HUES48 (cell line): ENCODE results near the gene ECHS1.
"Not testable (repeated sequence)": the region's sequence is repeated elsewhere in the genome, so short reads cannot be mapped to it uniquely, and the experiment has no call there.

Experiments used
- H3K27ac ChIP-seq: one replicate; pipeline ENCODE4 v1.7.0; 2013; ENCODE audit warnings: low read depth, low read length, inconsistent platforms
- H3K27me3 ChIP-seq: 2 replicates; pipeline ENCODE4 v1.6.1; 2013; ENCODE audit warnings: mild to moderate bottlenecking, low read length; ENCODE audit not compliant: control insufficient read depth, insufficient read depth
- H3K36me3 ChIP-seq: 2 replicates; pipeline ENCODE4 v1.6.1; 2013; ENCODE audit warnings: low read length; ENCODE audit not compliant: control insufficient read depth, insufficient read depth
- H3K4me1 ChIP-seq: 2 replicates; pipeline ENCODE4 v1.6.1; 2013; ENCODE audit warnings: mild to moderate bottlenecking, low read length; ENCODE audit not compliant: control insufficient read depth, insufficient read depth
- H3K4me3 ChIP-seq: 2 replicates; pipeline ENCODE4 v1.5.1; 2013; ENCODE audit warnings: mild to moderate bottlenecking, low read depth, low read length
- H3K9ac ChIP-seq: 2 replicates; pipeline ENCODE4 v1.6.1; 2013; ENCODE audit warnings: mild to moderate bottlenecking, low read depth, low read length, moderate library complexity
- H3K9me3 ChIP-seq: 2 replicates; pipeline ENCODE4 v1.6.1; 2013; ENCODE audit warnings: low read length; ENCODE audit not compliant: control insufficient read depth, insufficient read depth

Gene ECHS1

GRCh38 chr10:133386951-133387350, 13.8 kb upstream of the ECHS1 start:
- not testable (repeated sequence) for H3K27me3 ChIP-seq, H3K9me3 ChIP-seq, H3K9ac ChIP-seq, H3K4me3 ChIP-seq, H3K27ac ChIP-seq, H3K36me3 ChIP-seq, H3K4me1 ChIP-seq

DNA sequence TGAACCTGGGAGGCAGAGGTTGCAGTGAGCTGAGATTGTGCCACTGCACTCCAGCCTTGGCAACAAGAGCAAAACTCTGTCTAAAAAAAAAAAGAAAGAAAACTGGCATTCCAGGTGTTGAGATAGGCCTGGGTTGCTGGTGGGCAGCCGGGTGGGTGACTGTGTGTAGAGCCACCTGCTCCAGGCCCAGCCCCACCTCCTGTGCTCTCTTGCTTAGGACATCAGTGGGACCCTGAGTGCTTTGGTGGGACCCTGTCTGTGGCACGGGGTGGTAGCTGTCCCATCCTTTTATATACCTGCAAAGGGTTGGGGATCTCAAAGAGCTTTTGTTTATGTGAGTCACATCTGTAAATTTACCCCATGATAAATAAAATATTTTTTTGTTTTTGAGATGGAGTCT, 12.1 kb upstream of the ECHS1 start:
- Histone ChIP-seq H3K27me3 (peaks cover 3% of the 10 kb centered on the region), H3K9me3 (no peaks in the 10 kb centered on the region), H3K9ac (no peak overlapping the region), H3K4me1 (no peaks in the 10 kb centered on the region), H3K27ac (no peak overlapping the region), H3K36me3 (no peaks in the 10 kb centered on the region; the same call in 1 of the 2 replicates), H3K4me3 (no peak overlapping the region)

- Histone ChIP-seq H3K4me1 (no peaks in the 10 kb centered on the region), H3K27ac (no peak overlapping the region)
These were observed 10.9 kb upstream of the ECHS1 start for GRCh38 chr10:133384071-133384470.

GRCh38 chr10:133383551-133383950, 10.4 kb upstream of the ECHS1 start:
- H3K9ac ChIP-seq, result no peak overlapping the region
- no peaks in the 10 kb centered on the region for H3K4me1 ChIP-seq
- no peak overlapping the region for H3K27ac ChIP-seq
- H3K36me3 ChIP-seq, result no peaks in the 10 kb centered on the region; the same call in 1 of the 2 replicates
- peaks cover 11% of the 10 kb centered on the region for H3K27me3 ChIP-seq
- no peak overlapping the region for H3K4me3 ChIP-seq
- no peaks in the 10 kb centered on the region for H3K9me3 ChIP-seq

More at GRCh38 chr10:133384071-133384470, 10.9 kb upstream of the ECHS1 start:
- H3K4me3 ChIP-seq, result no peak overlapping the region
- H3K36me3 ChIP-seq, result no peaks in the 10 kb centered on the region; the same call in 1 of the 2 replicates
- H3K9me3 ChIP-seq, result no peaks in the 10 kb centered on the region
- peaks cover 9% of the 10 kb centered on the region for H3K27me3 ChIP-seq
- H3K9ac ChIP-seq, result no peak overlapping the region

DNA sequence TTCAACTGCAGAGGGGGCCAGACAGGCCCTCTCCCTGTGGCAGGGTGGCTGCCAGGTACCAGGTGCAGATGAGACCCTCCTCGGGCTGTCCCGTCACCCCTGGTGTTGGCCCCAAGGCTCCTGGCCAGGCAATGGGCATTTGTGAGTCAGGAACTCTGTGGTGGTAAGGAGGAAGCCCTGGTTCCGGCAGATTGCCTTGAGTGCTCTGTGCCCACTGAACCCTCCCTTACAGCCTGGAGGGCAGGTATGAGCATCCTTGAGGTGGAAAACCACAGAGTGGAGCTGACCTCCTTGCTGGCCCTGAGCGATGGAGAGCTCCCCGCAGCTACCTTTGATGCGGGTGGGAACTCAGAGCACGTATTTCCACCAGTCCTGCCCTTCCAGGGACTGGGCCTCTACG, 7.9 kb upstream of the ECHS1 start:
- H3K27ac ChIP-seq, result no peak overlapping the region
- no peak overlapping the region for H3K4me3 ChIP-seq
- no peak overlapping the region for H3K9ac ChIP-seq
- H3K9me3 ChIP-seq, result no peaks in the 10 kb centered on the region
- no peaks in the 10 kb centered on the region for H3K4me1 ChIP-seq
- peaks cover 35% of the 10 kb centered on the region for H3K27me3 ChIP-seq
- no peaks in the 10 kb centered on the region; the same call in 1 of the 2 replicates for H3K36me3 ChIP-seq

DNA sequence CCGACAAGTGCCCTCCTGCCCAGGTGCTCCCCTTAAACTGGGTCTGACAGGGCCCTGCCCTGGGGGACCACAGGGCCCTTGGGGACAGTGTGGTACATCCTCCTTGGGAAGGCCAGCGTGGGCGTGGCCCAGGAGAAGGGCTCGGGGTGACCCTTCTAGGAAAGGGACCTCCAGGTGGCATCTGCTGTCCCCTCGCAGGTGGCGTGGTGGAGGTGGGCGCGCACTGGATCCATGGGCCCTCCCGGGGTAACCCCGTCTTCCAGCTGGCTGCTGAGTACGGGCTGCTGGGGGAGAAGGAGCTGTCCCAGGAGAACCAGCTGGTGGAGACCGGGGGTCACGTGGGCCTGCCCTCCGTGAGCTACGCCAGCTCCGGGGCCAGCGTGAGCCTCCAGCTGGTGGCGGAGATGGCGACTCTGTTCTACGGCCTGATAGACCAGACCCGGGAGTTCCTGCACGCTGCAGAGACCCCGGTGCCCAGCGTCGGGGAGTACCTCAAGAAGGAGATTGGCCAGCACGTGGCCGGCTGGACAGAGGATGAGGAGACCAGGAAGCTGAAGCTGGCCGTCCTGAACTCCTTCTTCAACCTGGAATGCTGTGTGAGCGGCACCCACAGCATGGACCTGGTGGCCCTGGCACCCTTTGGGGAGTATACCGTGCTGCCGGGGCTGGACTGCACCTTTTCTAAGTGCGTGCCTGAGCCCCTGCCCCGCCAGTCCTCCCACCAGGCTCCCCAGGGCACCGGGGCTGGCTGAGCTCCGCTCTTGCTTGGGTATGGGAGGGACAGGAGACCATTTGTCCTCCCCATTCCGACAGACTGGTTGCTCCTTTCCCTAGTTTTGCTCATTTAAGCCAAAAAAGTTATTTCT, 6.9 kb upstream of the ECHS1 start:
- Histone ChIP-seq H3K4me1 (no peaks in the 10 kb centered on the region), H3K36me3 (no peaks in the 10 kb centered on the region; the same call in 1 of the 2 replicates), H3K9ac (no peak overlapping the region), H3K9me3 (no peaks in the 10 kb centered on the region), H3K4me3 (peak overlapping the region; percentile 61), H3K27ac (no peak overlapping the region), H3K27me3 (peaks cover 45% of the 10 kb centered on the region)

DNA sequence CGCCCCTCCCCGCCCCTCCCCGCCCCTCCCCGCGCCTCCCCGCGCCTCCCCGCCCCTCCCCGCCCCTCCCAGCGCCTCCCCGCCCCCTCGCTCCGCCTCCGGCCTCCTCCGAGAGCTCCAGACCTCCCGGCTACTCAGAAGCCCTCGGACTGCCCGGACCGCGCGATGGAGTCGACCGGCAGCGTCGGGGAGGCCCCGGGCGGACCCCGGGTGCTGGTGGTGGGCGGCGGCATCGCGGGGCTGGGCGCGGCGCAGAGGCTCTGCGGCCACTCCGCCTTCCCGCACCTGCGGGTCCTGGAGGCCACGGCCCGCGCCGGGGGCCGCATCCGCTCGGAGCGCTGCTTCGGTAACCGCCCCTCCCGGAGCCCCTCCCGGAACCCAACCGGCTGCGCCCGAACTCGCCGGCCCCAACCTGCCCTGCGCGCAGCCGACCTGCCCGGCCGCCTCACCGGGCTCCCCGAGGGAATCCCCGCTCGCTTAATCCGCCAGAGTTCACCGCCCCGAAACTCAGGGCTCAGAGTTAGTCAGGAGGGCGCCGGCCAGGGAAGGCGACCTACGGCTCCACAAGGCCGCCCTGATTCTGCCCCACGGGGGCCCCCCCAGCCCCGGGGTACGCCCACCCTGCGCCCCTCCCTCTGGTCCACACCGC, 6.1 kb upstream of the ECHS1 start, which contains the start of gene PAOX:
Gene PAOX, plus strand, starts transcription at position 111 of the 649 bp plus-strand sequence. Its CDS starts 55 bp downstream, at position 166.
- Histone ChIP-seq H3K27me3 (peaks cover 52% of the 10 kb centered on the region), H3K27ac (no peak within 1 kb of the TSS), H3K4me3 (peak within 1 kb of the TSS; percentile 84), H3K36me3 (no peaks in the 10 kb centered on the region), H3K4me1 (no peaks in the 10 kb centered on the region), H3K9ac (no peak within 1 kb of the TSS), H3K9me3 (no peaks in the 10 kb centered on the region)

DNA sequence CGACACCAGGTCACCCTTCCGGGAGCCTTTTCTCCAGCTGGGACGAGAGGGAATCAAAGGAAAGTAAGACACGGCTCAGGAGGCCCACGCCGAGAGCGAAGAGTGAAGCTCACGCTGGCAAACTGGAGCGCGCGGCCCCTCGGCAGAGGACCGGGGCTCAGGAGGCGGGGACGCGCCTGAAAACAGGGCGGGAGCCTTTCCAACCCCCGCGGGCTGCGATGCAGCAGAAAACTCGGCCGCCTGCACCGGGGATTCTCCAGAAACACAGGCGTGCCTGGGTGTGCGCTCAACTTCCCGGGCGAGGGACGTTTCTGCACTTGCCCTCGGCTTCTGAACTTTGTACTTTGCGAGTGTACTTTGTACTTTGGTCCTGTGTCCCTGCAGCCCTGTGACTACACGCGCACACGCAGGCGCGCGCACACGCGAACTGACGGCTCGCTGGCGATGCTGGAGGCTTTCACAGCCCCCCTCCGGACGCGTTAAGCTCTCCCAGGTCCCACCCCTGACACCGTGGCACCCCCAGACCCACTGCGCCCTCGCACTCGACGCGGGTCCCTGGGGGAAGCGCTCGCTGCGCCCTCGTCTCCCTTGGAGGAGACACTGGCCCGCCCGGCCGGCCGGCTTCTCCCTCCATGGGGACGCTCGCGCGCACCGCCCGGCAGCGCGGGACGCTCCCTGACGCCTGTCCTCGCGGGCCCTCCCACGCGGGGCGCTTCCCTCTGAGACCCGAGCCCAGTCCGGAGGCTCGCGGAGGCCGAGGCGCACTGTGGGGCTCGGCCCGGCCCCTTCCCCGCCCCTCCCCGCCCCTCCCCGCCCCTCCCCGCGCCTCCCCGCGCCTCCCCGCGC, 5.3 kb upstream of the ECHS1 start:
- Histone ChIP-seq H3K9me3 (no peaks in the 10 kb centered on the region), H3K27me3 (peaks cover 54% of the 10 kb centered on the region), H3K4me1 (no peaks in the 10 kb centered on the region), H3K4me3 (peak overlapping the region; percentile 84), H3K27ac (no peak overlapping the region), H3K36me3 (no peaks in the 10 kb centered on the region), H3K9ac (no peak overlapping the region)

DNA sequence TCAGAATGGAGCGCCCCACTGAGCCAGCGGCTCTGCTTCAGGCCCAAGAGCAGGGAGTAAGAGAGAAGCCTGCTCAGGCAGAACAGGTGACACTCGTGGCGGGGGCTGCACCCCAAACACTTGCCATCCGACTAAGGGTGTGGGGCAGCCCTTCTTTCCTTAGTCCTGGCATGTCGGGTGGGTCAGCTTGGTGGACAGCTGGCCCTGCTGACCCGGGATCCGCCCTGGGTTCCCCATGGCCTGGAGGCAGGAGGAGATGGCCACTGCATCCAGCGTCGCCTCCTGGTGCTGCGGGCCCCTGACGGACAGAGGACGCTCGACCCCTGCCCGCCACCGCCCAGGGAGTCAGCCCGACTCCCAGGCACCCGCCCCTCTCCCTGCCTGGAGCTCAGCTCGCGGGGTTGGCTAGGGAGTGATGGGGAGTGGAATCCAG, 4.7 kb upstream of the ECHS1 start:
- Histone ChIP-seq H3K4me3 (peak overlapping the region; percentile 84), H3K9me3 (no peaks in the 10 kb centered on the region), H3K4me1 (no peaks in the 10 kb centered on the region), H3K27ac (no peak overlapping the region), H3K9ac (no peak overlapping the region), H3K27me3 (peaks cover 54% of the 10 kb centered on the region), H3K36me3 (no peaks in the 10 kb centered on the region)

DNA sequence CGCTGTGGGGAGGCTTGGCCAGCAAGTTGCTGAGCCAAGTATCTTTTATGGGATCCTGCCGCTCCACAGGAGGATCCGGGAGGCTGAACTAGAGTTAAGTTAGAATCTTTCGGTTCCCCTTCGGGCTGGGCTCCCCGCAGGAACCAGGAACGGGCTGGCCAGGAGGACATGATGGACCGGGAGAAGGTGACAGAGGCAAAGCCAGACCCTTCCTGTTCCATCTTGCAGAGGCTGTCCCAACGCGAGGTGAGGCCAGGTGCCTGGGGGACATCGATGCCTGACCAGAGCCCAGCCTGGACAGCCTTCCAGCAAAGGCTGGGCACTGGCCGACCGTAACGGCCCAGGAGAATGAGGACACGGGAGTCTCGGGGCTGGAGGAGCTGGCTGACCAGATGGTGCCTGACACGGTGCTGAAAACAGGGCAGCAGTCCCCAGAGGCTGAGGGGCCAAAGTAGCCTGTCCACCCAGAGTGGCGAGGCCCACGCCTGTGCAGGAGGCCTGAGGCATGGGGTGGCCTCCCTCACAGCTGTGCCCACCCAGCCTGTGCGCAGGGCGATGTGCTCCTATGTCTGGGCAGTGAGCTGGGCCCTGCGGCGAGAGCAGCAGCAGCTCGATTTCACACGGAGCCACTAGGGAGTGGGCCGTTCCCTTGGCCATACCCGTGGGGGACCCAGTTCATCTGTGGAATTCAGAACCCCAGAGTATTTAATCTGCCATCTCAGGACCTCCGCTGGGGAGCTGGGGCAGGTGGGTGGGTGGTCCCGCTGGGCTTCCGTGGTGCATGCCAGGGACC, 4.1 kb upstream of the ECHS1 start:
- H3K4me3 ChIP-seq, result no peak overlapping the region
- peaks cover 54% of the 10 kb centered on the region for H3K27me3 ChIP-seq
- no peaks in the 10 kb centered on the region for H3K9me3 ChIP-seq
- H3K27ac ChIP-seq, result no peak overlapping the region
- no peaks in the 10 kb centered on the region for H3K4me1 ChIP-seq
- no peaks in the 10 kb centered on the region for H3K36me3 ChIP-seq
- no peak overlapping the region for H3K9ac ChIP-seq
